AG04450 (cell line): ENCODE measurements around the gene CTXND2. TPM values are rescaled to one million over a fixed set of nuclear protein-coding genes. Genes with fewer than 3 reads are reported as not detected.
"Not testable (repeated sequence)": the region's sequence is repeated elsewhere in the genome, so short reads cannot be mapped to it uniquely, and the experiment has no call there.

Experiments used
- CTCF ChIA-PET: fragments of 300-600, 350-600 bp; formaldehyde crosslinking; extraction: SDS; loops from one replicate; lab custom pipeline; 2022; ENCODE audit warnings: antibody characterized with exemption, inconsistent platforms; lab: Charles Lee
- POLR2A ChIA-PET: fragments of 350-600 bp; formaldehyde crosslinking; extraction: SDS; loops from one replicate; lab custom pipeline; 2021; ENCODE audit warnings: antibody characterized with exemption, inconsistent platforms; lab: Yijun Ruan, JAX
- DNase-seq: peaks from one replicate; pipeline ENCODE4 v3.0.0-alpha.2; 2011; ENCODE audit warnings: low read depth, low spot score
- H3K27ac ChIP-seq: one replicate; pipeline ENCODE4 v1.5.1; 2012; ENCODE audit warnings: low read depth, low read length, control low read depth
- H3K27me3 ChIP-seq: one replicate; pipeline ENCODE4 v1.6.0; 2012; ENCODE audit warnings: low read length; ENCODE audit not compliant: control insufficient read depth, insufficient read depth
- H3K4me3 ChIP-seq: 2 replicates; pipeline ENCODE4 v1.5.1; 2011; ENCODE audit warnings: mild to moderate bottlenecking, low read depth, low read length, control low read depth
- H3K9me3 ChIP-seq: 2 replicates; pipeline ENCODE4 v1.5.1; 2012; ENCODE audit warnings: low read length; ENCODE audit not compliant: control insufficient read depth, insufficient read depth
- polyA plus RNA-seq: library from polyadenylated mRNA; depleted of rRNA; stranded (reverse); fragments of >200 nt; gene quantifications from 2 replicates; pipeline ENCODE4 v1.2.3, GENCODE V29; 2011
- TF ChIP-seq, protein P1 (sequence below): IDR thresholded peaks from 2 replicates; pipeline ENCODE4 v1.5.1; 2011; ENCODE audit warnings: low read depth, low read length, control low read depth, inconsistent platforms

The CTXND2 gene
- polyA plus RNA-seq, 1 experiment, result not detected

DNA sequence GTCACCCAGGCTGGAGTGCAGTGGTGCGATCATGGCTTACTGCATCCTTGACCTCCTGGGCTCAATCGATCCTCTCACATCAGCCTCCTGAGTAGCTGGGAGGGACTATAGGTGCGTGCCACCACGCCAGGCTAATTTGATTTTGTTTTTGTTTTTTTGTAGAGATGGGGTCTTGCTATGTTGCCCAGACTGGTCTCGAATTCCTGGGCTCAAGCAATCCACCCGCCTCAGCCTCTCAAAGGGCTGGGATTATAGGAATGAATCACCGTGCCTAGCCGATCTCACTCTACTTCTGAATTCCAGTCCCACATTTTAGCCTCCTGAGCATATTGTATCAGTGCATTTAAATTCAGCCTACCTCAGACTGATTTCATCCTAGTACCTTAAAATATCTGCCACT, 1.8 kb downstream of the CTXND2 start:
- DNase-seq, result no peak

DNA sequence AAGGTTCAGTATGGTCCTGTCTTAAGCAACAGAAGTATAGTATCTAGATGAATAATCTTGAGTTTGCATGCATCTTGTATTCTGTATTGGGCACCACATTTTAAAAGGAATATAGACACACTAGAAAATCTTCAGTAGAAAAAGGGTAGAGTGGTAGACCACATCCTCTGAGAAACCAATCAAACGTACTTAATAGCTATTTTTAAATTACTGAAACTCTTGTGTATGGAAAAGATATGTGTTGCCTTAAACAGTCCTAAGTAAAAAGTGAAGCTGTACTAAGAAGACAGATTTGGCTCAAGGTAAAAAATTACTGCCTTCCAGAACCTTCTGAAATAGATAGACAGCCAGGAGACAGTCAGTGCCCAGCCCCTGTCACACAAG, 3.1 kb downstream of the CTXND2 start:
- no peak for DNase-seq
- Histone ChIP-seq H3K27ac (no peak overlapping the region), H3K4me3 (no peak overlapping the region), H3K27me3 (no peaks in the 10 kb centered on the region), H3K9me3 (no peaks in the 10 kb centered on the region)
- CTCF ChIA-PET, result interaction anchor here (1.7 kb wide), 1 partner anchor 33 kb away, joined by 6 read pairs; no protein-coding TSS in a partner anchor
- POLR2A ChIA-PET, result no interaction called here
- TF ChIP-seq, protein P1, sequence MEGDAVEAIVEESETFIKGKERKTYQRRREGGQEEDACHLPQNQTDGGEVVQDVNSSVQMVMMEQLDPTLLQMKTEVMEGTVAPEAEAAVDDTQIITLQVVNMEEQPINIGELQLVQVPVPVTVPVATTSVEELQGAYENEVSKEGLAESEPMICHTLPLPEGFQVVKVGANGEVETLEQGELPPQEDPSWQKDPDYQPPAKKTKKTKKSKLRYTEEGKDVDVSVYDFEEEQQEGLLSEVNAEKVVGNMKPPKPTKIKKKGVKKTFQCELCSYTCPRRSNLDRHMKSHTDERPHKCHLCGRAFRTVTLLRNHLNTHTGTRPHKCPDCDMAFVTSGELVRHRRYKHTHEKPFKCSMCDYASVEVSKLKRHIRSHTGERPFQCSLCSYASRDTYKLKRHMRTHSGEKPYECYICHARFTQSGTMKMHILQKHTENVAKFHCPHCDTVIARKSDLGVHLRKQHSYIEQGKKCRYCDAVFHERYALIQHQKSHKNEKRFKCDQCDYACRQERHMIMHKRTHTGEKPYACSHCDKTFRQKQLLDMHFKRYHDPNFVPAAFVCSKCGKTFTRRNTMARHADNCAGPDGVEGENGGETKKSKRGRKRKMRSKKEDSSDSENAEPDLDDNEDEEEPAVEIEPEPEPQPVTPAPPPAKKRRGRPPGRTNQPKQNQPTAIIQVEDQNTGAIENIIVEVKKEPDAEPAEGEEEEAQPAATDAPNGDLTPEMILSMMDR, result no peak

More for the DNA sequence above, 1.8 kb downstream of the CTXND2 start:
- POLR2A ChIA-PET, result no interaction called here
- CTCF ChIA-PET, result interaction anchor here (2.7 kb wide), 1 partner anchor 34 kb away, joined by 18 read pairs; no protein-coding TSS in a partner anchor
- Histone ChIP-seq H3K4me3 (no peak overlapping the region), H3K27me3 (no peaks in the 10 kb centered on the region), H3K9me3 (no peaks in the 10 kb centered on the region), H3K27ac (no peak overlapping the region)
- TF ChIP-seq, protein P1, result no peak

DNA sequence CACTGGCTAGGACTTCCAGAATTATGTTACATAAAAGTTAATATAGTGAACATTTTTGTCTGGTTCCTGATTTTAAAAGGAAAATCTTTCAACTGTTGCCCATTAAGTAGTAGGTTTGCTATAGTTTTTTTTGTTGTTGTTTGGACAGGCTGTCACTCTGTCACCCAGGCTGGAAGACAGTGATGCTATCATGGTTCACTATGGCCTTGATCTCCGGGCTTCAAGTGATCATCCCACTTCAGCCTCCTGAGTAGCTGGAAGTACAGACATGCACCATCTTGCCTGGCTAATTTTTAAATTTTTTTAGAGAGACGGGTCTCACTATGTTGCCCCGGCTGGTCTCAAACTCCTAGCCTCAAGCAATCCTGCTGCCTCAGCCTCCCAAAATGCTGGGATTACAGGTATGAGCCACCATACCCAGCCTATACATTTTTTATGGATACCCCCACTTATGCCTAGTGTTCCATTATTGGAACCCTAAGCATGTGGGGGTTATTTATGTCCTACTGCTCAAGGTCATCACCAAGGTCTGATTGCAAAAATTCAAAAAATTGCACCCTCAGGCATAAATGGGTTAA, 6.5 kb downstream of the CTXND2 start:
- Histone ChIP-seq H3K27ac (no peak overlapping the region), H3K4me3 (no peak overlapping the region), H3K27me3 (no peaks in the 10 kb centered on the region), H3K9me3 (no peaks in the 10 kb centered on the region)
- CTCF ChIA-PET, result interaction anchor here (0.6 kb wide), 1 partner anchor 10 kb away, joined by 4 read pairs; no protein-coding TSS in a partner anchor
- TF ChIP-seq, protein P1, result no peak
- POLR2A ChIA-PET, result no interaction called here
- DNase-seq, result no peak

DNA sequence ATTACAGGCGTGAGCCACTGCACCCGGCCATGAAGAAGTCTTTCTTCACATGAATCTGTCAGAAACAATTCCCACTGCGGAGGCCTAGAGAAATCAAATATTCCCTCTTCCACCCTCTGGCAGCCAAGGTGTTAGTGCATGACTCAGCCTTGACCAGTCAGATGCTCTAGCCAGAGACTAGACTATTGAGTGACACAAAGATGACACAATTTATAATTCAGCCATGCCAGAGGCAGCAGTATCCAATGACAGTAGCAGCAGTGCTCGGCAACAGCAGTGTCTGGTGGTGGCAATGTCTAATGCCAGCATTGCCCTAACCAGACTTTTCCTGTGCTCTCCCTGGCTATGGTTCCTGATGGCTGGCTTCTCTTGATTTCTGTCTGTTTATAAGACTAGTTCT, 8.7 kb downstream of the CTXND2 start:
- ChIA-PET POLR2A (no interaction called here), CTCF (no interaction called here)
- no peaks in the 10 kb centered on the region for H3K27me3 ChIP-seq
- H3K4me3 ChIP-seq, result no peak overlapping the region
- TF ChIP-seq, protein P1, result no peak
- H3K27ac ChIP-seq, result no peak overlapping the region
- no peak for DNase-seq
- H3K9me3 ChIP-seq, result no peaks in the 10 kb centered on the region

DNA sequence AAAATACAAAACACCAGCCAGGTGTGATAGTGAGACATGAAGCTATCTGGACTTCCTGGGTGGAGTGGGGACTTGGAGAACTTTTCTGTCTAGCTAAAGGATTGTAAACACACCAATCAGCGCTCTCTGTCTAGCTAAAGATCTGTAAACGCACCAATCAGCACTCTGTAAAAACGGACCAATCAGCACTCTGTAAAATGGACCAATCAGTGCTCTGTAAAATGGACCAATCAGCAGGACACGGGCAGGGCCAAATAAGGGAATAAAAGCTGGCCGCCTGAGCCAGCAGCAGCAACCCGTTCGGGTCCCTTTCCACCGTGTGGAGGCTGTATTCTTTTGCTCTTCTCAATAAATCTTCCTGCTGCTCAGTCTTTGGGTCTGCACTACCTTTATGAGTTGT, 12.9 kb downstream of the CTXND2 start:
- CTCF ChIA-PET, result interaction anchor here (3.8 kb wide), 1 partner anchor 23 kb away, joined by 11 read pairs; no protein-coding TSS in a partner anchor
- H3K4me3 ChIP-seq, H3K9me3 ChIP-seq, DNase-seq, H3K27me3 ChIP-seq, H3K27ac ChIP-seq, POLR2A ChIA-PET: not testable (repeated sequence)
